ENCODE measurements around the gene SOX13.

The SOX13 gene

DNA sequence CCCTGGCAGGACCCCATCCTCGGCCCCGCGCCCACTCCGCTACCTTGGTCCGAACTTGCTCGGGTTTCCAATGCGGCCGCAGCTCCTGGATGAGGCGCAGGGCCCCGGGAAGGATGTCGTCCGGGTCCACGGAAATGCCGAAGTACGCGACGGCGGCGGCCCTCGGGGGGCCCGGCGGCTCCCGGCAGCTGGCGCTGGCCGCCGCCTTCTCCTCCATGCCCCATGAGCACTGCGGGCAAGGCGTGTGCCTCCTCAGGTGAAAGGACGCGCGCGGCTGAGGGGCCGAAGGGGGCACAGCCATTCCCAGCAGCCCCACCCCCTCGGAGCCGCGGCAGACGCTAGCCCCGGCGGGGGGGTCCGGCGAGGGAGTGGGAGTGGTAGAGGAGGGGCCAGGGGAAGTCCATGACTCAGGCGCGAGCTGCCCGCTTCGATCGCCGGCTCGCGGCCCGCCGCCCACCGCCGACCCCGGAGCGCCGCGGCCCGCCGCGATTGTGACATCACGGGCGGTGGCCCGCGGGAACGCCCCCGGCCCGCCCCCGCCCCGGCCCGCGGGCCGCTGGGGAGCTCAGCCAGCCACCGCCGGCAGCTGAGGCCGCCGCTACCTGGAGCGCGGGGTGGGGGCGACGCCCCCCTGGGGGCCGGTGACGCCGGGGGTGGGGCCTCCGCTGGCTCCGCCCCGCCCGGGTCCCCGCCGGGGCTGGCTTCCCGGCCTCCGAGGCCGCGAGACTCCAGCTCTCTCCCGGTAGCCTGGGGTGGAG lies 78.8 kb downstream of the SOX13 start, which contains the start of gene ETNK2:
Gene ETNK2 (minus strand): TSS at position 493 of the 758 bp plus-strand sequence. CDS start 192 bp downstream, at position 301.
- Histone ChIP-seq H3K36me3 (ENCODE audit: control insufficient read depth, low read length) (no peaks in the 10 kb centered on the region), H4K20me1 (ENCODE audit: control insufficient read depth, insufficient read depth, low read depth, low read length) (no peaks in the 10 kb centered on the region), H3K4me1 (ENCODE audit: control insufficient read depth, low read length) (no peaks in the 10 kb centered on the region), H3K27me3 (ENCODE audit: control insufficient read depth, low read length) (no peaks in the 10 kb centered on the region), H3K27ac (ENCODE audit: low read depth, low read length) (no peak within 1 kb of the TSS), H3K9me3 (ENCODE audit: control insufficient read depth, insufficient read depth, low read length) (no peaks in the 10 kb centered on the region), H3F3A (ENCODE audit: control insufficient read depth, insufficient read depth) (no peaks in the 10 kb centered on the region), H3K4me3 (ENCODE audit: low read length) (no peak within 1 kb of the TSS), H3K79me2 (ENCODE audit: control insufficient read depth, low read length) (no peaks in the 10 kb centered on the region), H3K4me2 (ENCODE audit: low read length) (no peak within 1 kb of the TSS), H3K9me2 (replicated peaks; ENCODE audit: control insufficient read depth, low read length) (no peaks in the 10 kb centered on the region)
- TF ChIP-seq, protein P1, sequence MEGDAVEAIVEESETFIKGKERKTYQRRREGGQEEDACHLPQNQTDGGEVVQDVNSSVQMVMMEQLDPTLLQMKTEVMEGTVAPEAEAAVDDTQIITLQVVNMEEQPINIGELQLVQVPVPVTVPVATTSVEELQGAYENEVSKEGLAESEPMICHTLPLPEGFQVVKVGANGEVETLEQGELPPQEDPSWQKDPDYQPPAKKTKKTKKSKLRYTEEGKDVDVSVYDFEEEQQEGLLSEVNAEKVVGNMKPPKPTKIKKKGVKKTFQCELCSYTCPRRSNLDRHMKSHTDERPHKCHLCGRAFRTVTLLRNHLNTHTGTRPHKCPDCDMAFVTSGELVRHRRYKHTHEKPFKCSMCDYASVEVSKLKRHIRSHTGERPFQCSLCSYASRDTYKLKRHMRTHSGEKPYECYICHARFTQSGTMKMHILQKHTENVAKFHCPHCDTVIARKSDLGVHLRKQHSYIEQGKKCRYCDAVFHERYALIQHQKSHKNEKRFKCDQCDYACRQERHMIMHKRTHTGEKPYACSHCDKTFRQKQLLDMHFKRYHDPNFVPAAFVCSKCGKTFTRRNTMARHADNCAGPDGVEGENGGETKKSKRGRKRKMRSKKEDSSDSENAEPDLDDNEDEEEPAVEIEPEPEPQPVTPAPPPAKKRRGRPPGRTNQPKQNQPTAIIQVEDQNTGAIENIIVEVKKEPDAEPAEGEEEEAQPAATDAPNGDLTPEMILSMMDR (IDR thresholded peaks at IDR 0.05; ENCODE audit: low read depth, low read length, poor library complexity, severe bottlenecking): no peak
- TF ChIP-seq EZH2phosphoT487 (IDR thresholded peaks at IDR 0.05; ENCODE audit: borderline replicate concordance, low read length): no peak

DNA sequence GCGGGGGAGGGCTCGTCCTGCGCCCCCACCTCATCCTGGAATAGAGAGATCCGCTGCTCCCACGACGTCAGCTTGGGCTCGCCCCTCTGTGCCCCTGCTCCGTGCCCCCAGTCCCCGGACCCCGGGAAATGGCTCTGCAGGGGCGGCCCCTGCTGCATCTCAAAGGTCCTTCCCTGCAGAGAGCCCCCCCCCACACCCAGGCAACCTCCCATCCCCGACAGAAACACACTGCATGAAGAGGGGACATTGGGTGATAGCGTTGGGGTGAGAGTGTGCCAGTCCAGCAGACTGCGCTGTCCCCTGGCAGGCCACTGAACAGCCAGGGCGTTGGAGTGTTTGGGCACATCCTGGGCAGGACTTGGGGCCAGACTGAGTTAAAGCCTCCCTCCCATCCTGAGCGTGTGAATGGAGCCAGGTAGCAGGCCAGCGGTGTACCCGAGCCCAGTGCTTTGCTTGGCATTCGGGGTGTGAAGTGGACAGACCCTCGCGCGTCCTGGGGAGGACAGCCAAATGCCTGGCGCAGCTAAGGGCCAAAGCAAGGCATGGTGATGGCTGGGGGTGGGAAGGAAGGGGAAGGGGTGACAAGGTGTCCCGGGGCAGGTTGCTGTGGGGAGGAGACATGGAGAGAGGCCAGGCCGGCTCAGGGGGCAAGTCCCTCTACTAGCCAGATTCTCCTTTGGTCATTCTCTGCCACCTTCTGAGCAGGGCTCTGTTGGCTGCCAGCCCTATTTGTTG lies 79.6 kb downstream of the SOX13 start:
- no peaks in the 10 kb centered on the region for H3K36me3 ChIP-seq (ENCODE audit: control insufficient read depth, low read length)
- no peaks in the 10 kb centered on the region for H3K9me2 ChIP-seq (replicated peaks; ENCODE audit: control insufficient read depth, low read length)
- H3F3A ChIP-seq (ENCODE audit: control insufficient read depth, insufficient read depth): no peaks in the 10 kb centered on the region
- H3K4me3 ChIP-seq (ENCODE audit: low read length): no peak overlapping the region
- no peak overlapping the region for H3K4me2 ChIP-seq (ENCODE audit: low read length)
- H4K20me1 ChIP-seq (ENCODE audit: control insufficient read depth, insufficient read depth, low read depth, low read length): no peaks in the 10 kb centered on the region
- H3K27ac ChIP-seq (ENCODE audit: low read depth, low read length): no peak overlapping the region
- no peaks in the 10 kb centered on the region for H3K4me1 ChIP-seq (ENCODE audit: control insufficient read depth, low read length)
- TF ChIP-seq, protein P1 (IDR thresholded peaks at IDR 0.05; ENCODE audit: low read depth, low read length, poor library complexity, severe bottlenecking): no peak
- no peak for TF ChIP-seq EZH2phosphoT487 (IDR thresholded peaks at IDR 0.05; ENCODE audit: borderline replicate concordance, low read length)
- H3K27me3 ChIP-seq (ENCODE audit: control insufficient read depth, low read length): no peaks in the 10 kb centered on the region
- H3K9me3 ChIP-seq (ENCODE audit: control insufficient read depth, insufficient read depth, low read length): no peaks in the 10 kb centered on the region
- H3K79me2 ChIP-seq (ENCODE audit: control insufficient read depth, low read length): no peaks in the 10 kb centered on the region

DNA sequence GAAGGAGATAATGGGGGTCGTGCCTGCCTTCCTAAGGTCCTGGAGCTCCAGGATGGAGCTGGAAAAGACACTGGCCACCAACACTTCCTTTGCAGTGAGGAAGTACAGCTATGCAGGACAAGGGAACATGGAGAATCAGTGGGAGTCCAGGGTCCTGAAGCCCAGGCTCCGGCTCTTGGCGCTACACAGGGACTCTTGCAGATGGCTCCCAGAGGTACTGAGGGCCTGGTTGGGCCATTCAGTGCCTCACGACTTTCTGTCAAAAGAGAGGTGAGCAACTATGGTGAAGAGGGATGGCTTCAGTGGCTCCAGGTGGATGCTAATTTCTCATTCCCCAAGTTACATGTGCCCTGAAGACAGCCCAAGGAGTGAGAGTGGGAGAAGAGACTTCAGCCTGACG lies 80.8 kb downstream of the SOX13 start:
- Histone ChIP-seq H3K4me1 (ENCODE audit: control insufficient read depth, low read length) (no peaks in the 10 kb centered on the region), H3K79me2 (ENCODE audit: control insufficient read depth, low read length) (no peaks in the 10 kb centered on the region), H3K27ac (ENCODE audit: low read depth, low read length) (no peak overlapping the region), H3K4me2 (ENCODE audit: low read length) (no peak overlapping the region), H4K20me1 (ENCODE audit: control insufficient read depth, insufficient read depth, low read depth, low read length) (no peaks in the 10 kb centered on the region), H3K9me2 (replicated peaks; ENCODE audit: control insufficient read depth, low read length) (no peaks in the 10 kb centered on the region), H3K36me3 (ENCODE audit: control insufficient read depth, low read length) (no peaks in the 10 kb centered on the region), H3K27me3 (ENCODE audit: control insufficient read depth, low read length) (no peaks in the 10 kb centered on the region), H3K4me3 (ENCODE audit: low read length) (no peak overlapping the region), H3F3A (ENCODE audit: control insufficient read depth, insufficient read depth) (no peaks in the 10 kb centered on the region), H3K9me3 (ENCODE audit: control insufficient read depth, insufficient read depth, low read length) (no peaks in the 10 kb centered on the region)
- no peak for TF ChIP-seq EZH2phosphoT487 (IDR thresholded peaks at IDR 0.05; ENCODE audit: borderline replicate concordance, low read length)
- TF ChIP-seq, protein P1 (IDR thresholded peaks at IDR 0.05; ENCODE audit: low read depth, low read length, poor library complexity, severe bottlenecking): no peak

Measured in DOHH2 (cell line).